GM21447 (cell line): Measurements from ENCODE around the gene FRS2.
"Not testable (repeated sequence)": the region's sequence is repeated elsewhere in the genome, so short reads cannot be mapped to it uniquely, and the experiment has no call there.

Experiments used
- ATAC-seq: cut with Tn5 transposase; IDR thresholded peaks from one replicate; pipeline ENCODE4 v1.9.1; 2021; ENCODE audit not compliant: unreplicated experiment

FRS2 gene

GRCh38 chr12:69470189-69471075, at the start of gene FRS2:
Gene FRS2 (plus strand): TSS chr12:69470388. CDS start chr12:69569031, 98,643 bp downstream.
- peak; percentile 96 for ATAC-seq

- no peak for ATAC-seq
Observed at GRCh38 chr12:69421548-69421947, 48.6 kb upstream of the FRS2 start.

- ATAC-seq, result no peak
Observed at GRCh38 chr12:69423037-69423905, 46.9 kb upstream of the FRS2 start.

- ATAC-seq, result no peak
Observed at GRCh38 chr12:69425417-69425816, 44.8 kb upstream of the FRS2 start.

- no peak for ATAC-seq
Observed at GRCh38 chr12:69428351-69429073, 41.7 kb upstream of the FRS2 start.

GRCh38 chr12:69430942-69431590, 39.1 kb upstream of the FRS2 start:
- no peak for ATAC-seq

GRCh38 chr12:69431591-69432222, 38.5 kb upstream of the FRS2 start:
- ATAC-seq, result no peak

GRCh38 chr12:69433653-69434052, 36.5 kb upstream of the FRS2 start:
- ATAC-seq, result no peak

GRCh38 chr12:69435644-69436043, 34.5 kb upstream of the FRS2 start:
- ATAC-seq, result no peak

- no peak for ATAC-seq
Observed at GRCh38 chr12:69437073-69437472, 33.1 kb upstream of the FRS2 start.

- no peak for ATAC-seq
Observed at GRCh38 chr12:69438539-69438938, 31.6 kb upstream of the FRS2 start.

- ATAC-seq, result no peak
Observed at GRCh38 chr12:69440016-69440415, 30.2 kb upstream of the FRS2 start.

GRCh38 chr12:69440886-69441285, 29.3 kb upstream of the FRS2 start:
- ATAC-seq, result no peak

GRCh38 chr12:69442894-69443293, 27.3 kb upstream of the FRS2 start:
- no peak for ATAC-seq

- no peak for ATAC-seq
Observed at GRCh38 chr12:69443916-69444315, 26.3 kb upstream of the FRS2 start.

GRCh38 chr12:69447892-69448291, 22.3 kb upstream of the FRS2 start:
- ATAC-seq, result no peak

- ATAC-seq, result not testable (repeated sequence)
Observed at GRCh38 chr12:69452598-69453132, 17.5 kb upstream of the FRS2 start.

GRCh38 chr12:69456239-69456638, 13.9 kb upstream of the FRS2 start:
- ATAC-seq, result no peak

GRCh38 chr12:69457433-69457832, 12.8 kb upstream of the FRS2 start:
- ATAC-seq, result no peak

- ATAC-seq, result no peak
Observed at GRCh38 chr12:69459477-69459876, 10.7 kb upstream of the FRS2 start.
